Skeletal muscle satellite cell (primary cell): Measurements from ENCODE around the gene COBL.
"Not testable (repeated sequence)": the region's sequence is repeated elsewhere in the genome, so short reads cannot be mapped to it uniquely, and the experiment has no call there.

Source experiments
- H3K27me3 ChIP-seq: 2 replicates; pipeline ENCODE4 v1.7.0; 2013; ENCODE audit warnings: low read length; ENCODE audit not compliant: control insufficient read depth, insufficient read depth
- H3K36me3 ChIP-seq: 2 replicates; pipeline ENCODE4 v1.7.0; 2013; ENCODE audit warnings: mild to moderate bottlenecking, control low read depth, low read length; ENCODE audit not compliant: insufficient read depth
- H3K4me1 ChIP-seq: 2 replicates; pipeline ENCODE4 v1.7.0; 2013; ENCODE audit warnings: low read length; ENCODE audit not compliant: control insufficient read depth, insufficient read depth
- H3K4me2 ChIP-seq: 2 replicates; pipeline ENCODE4 v1.7.0; 2013; ENCODE audit warnings: mild to moderate bottlenecking, low read length
- H3K4me3 ChIP-seq: 2 replicates; pipeline ENCODE4 v1.7.0; 2013; ENCODE audit warnings: low read length
- H3K9ac ChIP-seq: 2 replicates; pipeline ENCODE4 v1.7.0; 2013; ENCODE audit warnings: mild to moderate bottlenecking, low read depth, low read length, moderate library complexity
- H3K9me3 ChIP-seq: replicated peaks from 2 replicates; pipeline ENCODE4 v1.7.0; 2013; ENCODE audit warnings: mild to moderate bottlenecking, control low read depth, low read length

Gene COBL

DNA sequence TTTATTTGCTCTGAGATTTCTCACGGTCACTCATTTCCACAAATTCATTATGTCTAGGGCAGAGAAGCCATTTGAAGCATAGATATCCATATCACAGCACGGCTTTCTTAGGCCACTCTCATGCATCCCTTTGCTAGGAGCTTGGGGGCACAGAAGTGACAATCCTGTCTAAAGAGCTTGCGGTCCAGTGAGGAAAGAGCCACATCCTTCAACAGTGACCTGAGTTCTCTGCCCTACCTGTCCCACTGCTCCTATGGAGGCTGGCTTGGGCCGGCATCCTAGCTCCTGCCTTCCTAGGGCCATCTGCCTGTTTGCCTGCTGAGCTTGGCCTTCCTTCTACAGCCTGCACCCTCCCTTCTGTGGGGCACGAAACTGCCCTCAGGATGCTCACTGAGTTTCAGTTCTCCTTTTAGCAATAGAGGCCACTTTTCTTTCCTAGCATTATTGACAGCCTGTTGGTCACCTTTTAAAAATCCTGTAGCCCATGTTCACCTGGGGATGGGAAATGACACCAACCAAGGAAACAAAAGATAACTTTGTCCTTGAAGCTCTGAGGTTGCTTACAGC is 321.8 kb downstream of the COBL start:
- H3K4me1 ChIP-seq: no peaks in the 10 kb centered on the region
- H3K9me3 ChIP-seq: no peaks in the 10 kb centered on the region
- H3K9ac ChIP-seq: no peak overlapping the region
- no peak overlapping the region for H3K4me3 ChIP-seq
- no peak overlapping the region for H3K4me2 ChIP-seq
- H3K36me3 ChIP-seq: no peaks in the 10 kb centered on the region
- H3K27me3 ChIP-seq: no peaks in the 10 kb centered on the region

DNA sequence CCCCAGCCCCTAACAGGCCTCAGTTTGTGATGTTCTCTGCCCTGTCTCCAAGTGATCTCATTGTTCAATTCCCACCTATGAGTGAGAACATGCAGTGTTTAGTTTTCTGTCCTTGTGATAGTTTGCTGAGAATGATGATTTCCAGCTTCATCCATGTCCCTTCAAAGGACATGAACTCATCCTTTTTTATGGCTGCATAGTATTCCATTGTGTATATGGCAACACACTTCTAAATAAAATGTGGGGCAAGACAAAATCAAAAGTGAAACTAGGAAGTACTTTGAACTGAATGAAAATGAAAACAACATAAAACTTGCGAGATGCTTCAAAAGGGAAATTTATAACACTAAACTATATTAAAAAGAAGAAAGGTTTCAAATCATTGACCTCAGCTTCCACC is 326.4 kb downstream of the COBL start:
- not testable (repeated sequence) for H3K4me3 ChIP-seq, H3K4me1 ChIP-seq, H3K36me3 ChIP-seq, H3K4me2 ChIP-seq, H3K9me3 ChIP-seq, H3K9ac ChIP-seq
- H3K27me3 ChIP-seq: peaks cover 18% of the 10 kb centered on the region

DNA sequence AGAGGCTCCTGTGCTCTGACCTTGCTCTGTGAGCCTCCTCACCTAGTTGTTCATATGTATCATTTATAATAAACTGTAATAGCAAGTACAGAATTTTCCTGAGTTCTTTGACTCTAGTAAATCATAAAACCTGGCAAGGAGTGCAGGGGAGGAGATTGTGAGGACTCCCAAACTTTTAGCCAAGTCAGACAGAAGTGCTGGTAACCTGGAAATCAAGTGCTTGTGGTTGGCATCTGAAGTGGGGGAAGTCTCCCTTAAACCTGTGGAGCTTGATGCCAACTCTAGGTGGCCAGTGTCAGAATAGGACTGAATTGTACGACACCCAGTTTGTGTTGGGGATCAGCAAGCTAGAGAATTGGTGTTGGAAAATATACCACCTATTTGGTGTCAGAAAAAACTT is 327.6 kb downstream of the COBL start:
- Histone ChIP-seq H3K36me3 (no peaks in the 10 kb centered on the region), H3K27me3 (peaks cover 22% of the 10 kb centered on the region), H3K4me2 (no peak overlapping the region), H3K9me3 (no peaks in the 10 kb centered on the region), H3K4me3 (no peak overlapping the region), H3K9ac (no peak overlapping the region), H3K4me1 (no peaks in the 10 kb centered on the region)

DNA sequence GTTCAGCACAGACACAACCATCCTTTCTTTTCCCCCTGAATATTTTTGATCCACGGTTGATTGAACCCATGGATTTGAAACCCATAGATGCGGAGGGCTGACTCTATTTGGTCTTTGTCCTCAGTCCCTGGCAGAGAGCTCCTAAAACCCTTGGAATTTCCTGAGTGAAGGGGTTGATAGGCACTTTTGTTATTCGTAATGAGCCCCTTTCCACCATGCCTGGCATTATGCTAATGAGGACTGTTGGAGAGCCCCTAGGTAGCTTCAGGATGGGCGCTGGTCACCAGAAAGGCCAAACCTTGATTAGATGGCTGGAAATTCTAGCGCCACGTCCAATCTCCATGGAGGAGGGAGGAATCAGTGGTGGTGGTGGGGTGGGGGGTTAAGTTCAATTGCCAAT is 328.1 kb downstream of the COBL start:
- Histone ChIP-seq H3K4me3 (no peak overlapping the region), H3K4me1 (no peaks in the 10 kb centered on the region), H3K27me3 (peaks cover 22% of the 10 kb centered on the region), H3K9ac (no peak overlapping the region), H3K9me3 (no peaks in the 10 kb centered on the region), H3K4me2 (no peak overlapping the region), H3K36me3 (no peaks in the 10 kb centered on the region)

DNA sequence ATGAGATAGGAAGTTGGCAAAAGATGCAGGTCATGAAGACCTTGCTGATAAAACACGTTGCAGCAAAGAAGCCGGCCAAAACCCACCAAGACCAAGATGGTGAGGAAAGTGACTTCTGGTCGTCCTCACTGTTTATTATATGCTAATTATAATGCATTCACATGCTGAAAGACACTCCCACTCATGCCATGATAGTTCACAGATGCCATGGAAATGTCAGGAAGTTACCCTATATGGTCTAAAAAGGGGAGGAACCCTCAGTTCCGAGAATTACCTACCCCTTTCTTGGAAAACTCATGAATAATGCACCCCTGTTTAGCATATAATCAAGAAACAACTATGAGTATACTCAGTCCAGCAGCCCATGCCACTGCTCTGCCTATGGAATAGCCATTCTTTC is 331.5 kb downstream of the COBL start:
- no peaks in the 10 kb centered on the region for H3K9me3 ChIP-seq
- H3K9ac ChIP-seq: no peak overlapping the region

DNA sequence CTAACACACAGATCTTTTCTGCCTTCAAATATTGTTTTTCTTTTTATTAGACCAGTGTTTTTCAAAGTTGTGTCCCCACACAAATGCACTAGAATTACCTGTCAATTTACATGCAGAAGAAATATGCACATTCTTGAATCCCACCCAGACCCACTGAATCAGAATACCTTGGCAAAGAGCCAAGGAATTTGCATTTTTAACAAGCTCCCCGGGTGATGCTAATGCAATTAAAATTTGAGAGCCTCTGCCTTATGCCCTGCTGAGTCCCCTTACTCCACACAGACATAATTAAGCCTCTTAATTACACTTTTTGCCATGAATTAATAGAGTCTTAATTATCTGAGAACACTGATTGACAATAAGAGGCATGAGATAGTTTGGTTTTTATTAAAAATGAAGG is 332.8 kb downstream of the COBL start:
- Histone ChIP-seq H3K4me3 (no peak overlapping the region), H3K4me2 (no peak overlapping the region)

More for the DNA sequence above, 331.5 kb downstream of the COBL start:
- Histone ChIP-seq H3K36me3 (no peaks in the 10 kb centered on the region), H3K27me3 (peaks cover 25% of the 10 kb centered on the region), H3K4me2 (no peak overlapping the region), H3K4me3 (no peak overlapping the region), H3K4me1 (no peaks in the 10 kb centered on the region)

DNA sequence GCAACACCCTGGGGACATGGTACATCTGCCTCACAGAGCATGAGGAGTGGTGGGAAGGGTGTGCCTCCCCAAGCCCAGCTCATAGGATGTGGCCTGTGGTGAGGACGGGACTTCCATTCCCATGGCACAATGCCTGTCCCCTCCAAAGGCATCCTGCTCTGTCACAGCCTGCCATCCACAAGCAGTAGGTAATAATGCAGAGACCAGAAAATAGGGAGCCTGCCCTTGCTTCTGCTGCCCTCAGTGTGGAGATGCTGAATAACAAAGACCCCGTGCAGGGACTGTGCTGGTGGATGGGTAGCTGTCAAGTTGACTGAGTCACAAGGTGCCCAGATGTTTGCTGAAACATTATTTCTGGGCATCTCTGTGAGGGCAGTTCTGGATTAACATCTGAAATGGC is 334.0 kb downstream of the COBL start:
- Histone ChIP-seq H3K36me3 (no peaks in the 10 kb centered on the region), H3K9me3 (no peaks in the 10 kb centered on the region), H3K4me3 (no peak overlapping the region), H3K4me1 (no peaks in the 10 kb centered on the region), H3K27me3 (peaks cover 18% of the 10 kb centered on the region), H3K9ac (no peak overlapping the region), H3K4me2 (no peak overlapping the region)

More for the DNA sequence above, 332.8 kb downstream of the COBL start:
- Histone ChIP-seq H3K9me3 (no peaks in the 10 kb centered on the region), H3K36me3 (no peaks in the 10 kb centered on the region), H3K27me3 (peaks cover 25% of the 10 kb centered on the region), H3K9ac (no peak overlapping the region), H3K4me1 (no peaks in the 10 kb centered on the region)

DNA sequence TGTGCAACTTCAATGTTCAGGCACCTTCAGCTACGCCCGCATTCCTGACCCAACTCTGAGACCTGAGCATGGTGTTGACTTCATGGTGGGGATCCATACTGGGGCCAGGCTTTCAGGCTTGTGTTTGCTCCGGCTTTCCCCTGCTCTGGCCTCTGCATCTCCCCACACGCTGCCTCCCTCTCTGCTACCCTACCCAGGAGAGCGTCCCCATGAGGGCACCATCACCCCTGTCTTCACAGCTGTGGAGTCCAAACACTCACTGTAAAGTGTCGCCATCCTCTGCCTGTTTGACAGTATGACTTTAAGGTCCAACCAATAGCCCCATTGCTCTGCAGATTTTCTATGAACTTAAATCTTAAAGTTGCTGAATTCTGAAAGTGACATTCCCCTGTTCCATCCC is 334.9 kb downstream of the COBL start:
- Histone ChIP-seq H3K4me3 (no peak overlapping the region), H3K4me1 (no peaks in the 10 kb centered on the region), H3K9ac (no peak overlapping the region), H3K9me3 (no peaks in the 10 kb centered on the region), H3K4me2 (no peak overlapping the region), H3K36me3 (no peaks in the 10 kb centered on the region), H3K27me3 (peaks cover 21% of the 10 kb centered on the region)

DNA sequence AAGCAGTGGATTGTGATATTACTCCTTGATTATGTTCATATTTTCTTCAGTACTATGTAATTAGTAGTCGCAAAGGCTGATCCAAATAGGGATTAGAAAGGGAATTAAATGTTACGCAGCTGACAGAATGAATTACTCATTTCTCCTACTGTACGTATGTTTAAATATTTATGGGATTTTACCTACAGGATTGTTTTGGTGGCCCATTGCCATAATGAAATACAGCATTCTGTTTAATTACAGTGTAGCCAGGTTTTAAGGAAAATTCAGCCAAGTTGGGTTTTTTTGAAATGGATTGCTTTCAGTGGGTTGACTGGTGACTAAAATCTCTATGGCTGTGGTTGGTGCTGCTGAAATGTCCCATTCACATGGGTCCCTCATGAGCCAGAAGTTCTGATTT is 336.2 kb downstream of the COBL start:
- H3K9ac ChIP-seq: no peak overlapping the region
- no peaks in the 10 kb centered on the region for H3K9me3 ChIP-seq
- no peaks in the 10 kb centered on the region for H3K4me1 ChIP-seq
- H3K27me3 ChIP-seq: peaks cover 10% of the 10 kb centered on the region
- no peak overlapping the region for H3K4me2 ChIP-seq
- H3K4me3 ChIP-seq: no peak overlapping the region
- H3K36me3 ChIP-seq: no peaks in the 10 kb centered on the region

DNA sequence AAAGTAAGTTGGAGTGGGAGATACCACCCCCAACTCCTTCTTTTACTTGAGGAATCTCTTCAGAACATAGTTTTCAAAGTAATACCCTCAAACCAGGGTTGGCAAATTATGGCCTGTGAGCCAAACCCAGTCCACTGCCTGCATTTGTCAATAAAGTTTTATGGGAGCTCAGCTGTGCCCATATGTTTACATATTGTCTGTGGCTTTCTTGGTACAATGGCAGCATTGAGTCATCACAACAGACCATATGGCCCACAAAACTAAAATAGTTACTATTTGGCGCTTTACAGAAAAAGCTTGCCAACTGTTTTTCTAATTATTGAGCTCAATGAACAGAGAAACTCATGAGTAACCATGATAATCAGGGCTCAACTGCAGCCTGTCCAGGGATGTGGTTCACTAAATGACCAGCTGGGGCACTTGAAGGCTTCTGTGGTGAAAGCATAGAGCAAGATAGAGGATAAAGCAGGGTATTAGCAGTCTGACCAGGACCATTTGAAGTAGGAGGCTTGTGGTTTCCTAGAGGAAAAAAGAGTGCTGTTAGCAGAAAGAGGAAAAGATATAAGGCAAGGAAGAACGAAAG is 337.9 kb downstream of the COBL start:
- no peaks in the 10 kb centered on the region for H3K9me3 ChIP-seq
- no peak overlapping the region for H3K4me2 ChIP-seq
- H3K4me1 ChIP-seq: no peaks in the 10 kb centered on the region
- no peak overlapping the region for H3K9ac ChIP-seq
- H3K36me3 ChIP-seq: no peaks in the 10 kb centered on the region
- H3K27me3 ChIP-seq: peaks cover 13% of the 10 kb centered on the region
- no peak overlapping the region for H3K4me3 ChIP-seq

DNA sequence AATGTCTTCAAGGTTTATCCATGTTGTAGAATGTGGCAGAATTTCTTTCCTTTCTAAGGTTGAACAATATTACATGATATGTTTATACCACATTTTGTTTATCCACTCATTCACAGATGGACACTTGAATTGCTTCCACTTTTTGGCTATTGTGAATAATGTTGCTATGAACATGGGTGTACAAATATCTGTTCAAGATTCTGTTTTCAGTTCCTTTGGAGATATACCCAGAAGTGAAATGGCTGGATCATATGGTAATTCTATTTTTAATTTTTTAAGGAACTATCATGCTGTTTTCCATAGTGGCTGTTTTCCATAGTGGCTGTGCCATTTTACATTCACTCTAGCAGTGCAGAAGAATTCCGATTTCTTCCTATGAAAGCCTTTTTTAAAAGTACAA is 339.2 kb downstream of the COBL start:
- Histone ChIP-seq H3K4me2 (no peak overlapping the region), H3K4me3 (no peak overlapping the region), H3K9me3 (no peaks in the 10 kb centered on the region), H3K36me3 (no peaks in the 10 kb centered on the region), H3K27me3 (peaks cover 24% of the 10 kb centered on the region), H3K9ac (no peak overlapping the region), H3K4me1 (no peaks in the 10 kb centered on the region)

DNA sequence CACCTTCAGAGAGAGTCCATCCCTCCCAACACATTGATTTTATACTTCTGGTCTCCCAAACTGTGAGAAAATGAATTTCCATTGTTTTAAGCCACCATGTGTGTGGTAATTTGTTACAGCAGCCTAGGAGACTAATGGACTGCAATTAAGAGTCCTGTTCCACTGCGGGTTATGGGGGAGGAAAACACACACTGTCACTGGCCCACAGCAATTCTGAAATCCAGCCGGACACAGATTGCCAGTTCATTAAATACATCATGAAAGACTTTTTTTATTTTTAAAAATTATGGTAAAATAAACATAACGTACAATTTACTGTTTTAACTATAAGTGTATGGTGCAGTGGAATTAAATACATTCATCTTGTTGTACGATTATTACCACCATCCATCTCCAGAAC is 340.5 kb downstream of the COBL start:
- no peaks in the 10 kb centered on the region for H3K36me3 ChIP-seq
- no peaks in the 10 kb centered on the region for H3K4me1 ChIP-seq
- peaks cover 28% of the 10 kb centered on the region for H3K27me3 ChIP-seq
- no peaks in the 10 kb centered on the region for H3K9me3 ChIP-seq
- no peak overlapping the region for H3K9ac ChIP-seq
- no peak overlapping the region for H3K4me3 ChIP-seq
- H3K4me2 ChIP-seq: no peak overlapping the region
